ENCODE data around the gene GNG2.

GRCh38 chr14:51990488-51990887, 130.1 kb downstream of the GNG2 start:
- TF ChIP-seq CTCF (IDR thresholded peaks at IDR 0.05 in 8 of 11, conservative IDR thresholded peaks at IDR 0.05 in 3 of 11) (no peak), POLR2A (IDR thresholded peaks at IDR 0.05) (no peak), POLR2AphosphoS5 (IDR thresholded peaks at IDR 0.05) (no peak)
